HS-5 (cell line): Measurements from ENCODE around the gene COL5A1.
A peak's percentile ranks its signal among the peaks of the same experiment; 100 is the strongest.
"Not testable (repeated sequence)": the region's sequence is repeated elsewhere in the genome, so short reads cannot be mapped to it uniquely, and the experiment has no call there.

Source experiments
- DNase-seq: peaks from one replicate; pipeline ENCODE4 v3.0.0-alpha.2; 2012; ENCODE audit warnings: low read depth

COL5A1 gene

DNA sequence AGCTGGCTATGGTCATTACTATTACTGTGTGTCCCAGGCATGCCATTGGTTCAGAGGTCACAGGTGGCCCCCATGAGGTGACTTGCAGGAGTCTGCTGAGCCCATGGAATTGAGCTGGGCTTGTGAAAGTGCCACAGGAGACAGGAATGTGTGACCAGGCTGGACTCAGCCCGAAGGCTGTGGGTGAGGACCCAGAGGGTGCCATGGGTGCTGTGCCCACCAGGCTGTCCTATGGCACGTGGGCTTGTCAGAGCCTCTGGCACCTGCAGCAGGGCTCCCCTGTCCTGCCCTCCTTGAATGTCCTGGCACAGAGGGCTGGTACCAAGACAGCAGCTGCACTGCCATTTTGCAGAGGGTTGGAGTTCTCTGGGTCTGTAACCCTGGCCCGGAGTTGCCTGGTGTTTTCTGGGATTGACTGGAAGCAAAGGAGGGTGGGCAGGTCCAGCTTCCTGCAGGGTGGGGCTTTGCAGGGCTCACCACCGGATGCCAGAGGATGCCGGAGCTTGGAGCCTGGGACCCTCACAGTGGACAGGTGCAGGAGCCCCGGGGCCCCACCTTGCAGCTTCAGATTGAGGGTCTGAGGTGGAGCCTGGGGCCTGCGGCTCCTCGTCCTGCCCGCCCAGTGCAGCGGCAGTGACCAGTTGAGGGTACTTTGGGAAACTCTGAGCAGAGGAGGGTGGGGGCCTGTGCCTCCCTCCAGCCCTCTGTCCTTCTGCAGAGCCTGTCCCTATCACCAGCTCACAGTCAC lies 14.2 kb downstream of the COL5A1 start:
- DNase-seq = no peak

DNA sequence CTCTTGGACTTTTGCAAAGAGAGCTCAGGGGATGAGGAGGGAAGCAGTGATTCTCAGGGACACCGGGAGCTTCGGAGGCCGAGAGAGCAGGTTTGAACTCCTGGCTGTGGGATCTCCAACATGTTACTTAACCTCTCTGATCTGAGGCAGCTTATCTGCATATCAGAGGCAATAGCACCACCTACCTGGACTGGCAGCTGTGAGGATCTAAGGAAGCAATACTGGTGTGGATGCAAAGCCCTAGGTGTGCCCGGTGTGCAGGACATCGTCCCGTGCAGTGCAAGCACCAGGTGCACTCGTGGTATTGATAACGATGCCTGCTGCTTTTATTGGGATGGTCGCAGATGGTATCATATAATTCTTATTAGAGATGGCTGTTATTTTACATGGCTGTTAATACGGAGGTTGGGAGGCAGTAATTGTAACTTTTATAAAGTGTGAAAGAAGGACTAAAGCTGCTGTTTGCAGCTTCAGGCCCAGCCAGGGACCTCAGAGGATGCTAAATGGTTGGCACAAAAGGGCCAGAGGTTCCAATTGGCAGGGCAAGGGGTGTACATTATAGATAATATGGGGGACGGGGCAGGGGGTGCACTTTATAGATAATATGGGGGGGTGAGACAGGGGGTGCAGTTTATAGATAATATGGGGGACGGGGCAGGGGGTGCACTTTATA lies 14.9 kb downstream of the COL5A1 start:
- DNase-seq = no peak

DNA sequence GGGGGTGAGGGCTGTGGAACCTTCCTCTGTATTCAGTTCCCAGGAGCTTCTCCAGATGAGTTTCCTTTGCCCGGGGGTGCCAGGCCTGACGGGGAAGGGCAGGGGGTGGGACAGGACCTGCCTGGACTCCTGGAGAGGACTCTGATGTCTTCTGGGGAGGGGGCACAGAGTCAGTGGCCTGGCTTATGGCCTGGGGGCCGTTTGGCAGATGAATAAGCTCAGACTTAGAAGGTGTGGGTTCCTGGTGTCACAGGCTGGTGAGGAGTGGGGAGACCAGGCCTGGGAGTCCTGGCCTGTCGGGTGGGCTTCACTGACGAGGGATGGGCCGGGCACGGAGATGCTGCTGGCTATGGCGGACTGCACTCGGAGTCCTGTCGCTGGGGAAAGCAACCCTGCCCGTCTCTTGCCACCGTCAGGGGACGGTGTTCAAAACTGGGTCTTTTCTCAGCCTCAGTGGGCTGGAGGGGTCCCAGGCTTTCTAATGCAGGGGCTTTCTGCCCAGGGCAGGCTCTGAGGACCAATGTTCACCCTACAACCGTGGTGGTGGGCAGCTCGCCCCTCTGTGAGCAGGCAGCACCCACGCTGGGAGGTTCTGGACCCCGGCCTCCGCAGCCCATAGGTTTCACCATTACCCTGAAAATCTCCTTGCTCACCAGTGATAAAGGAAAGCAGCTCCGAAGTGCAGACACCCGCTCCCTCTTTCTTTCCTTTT lies 16.2 kb downstream of the COL5A1 start:
- no peak for DNase-seq

- no peak for DNase-seq
Observed at GRCh38 chr9:134658378-134658955, 16.9 kb downstream of the COL5A1 start.

GRCh38 chr9:134659688-134660131 lies 18.1 kb downstream of the COL5A1 start:
- DNase-seq = no peak

DNA sequence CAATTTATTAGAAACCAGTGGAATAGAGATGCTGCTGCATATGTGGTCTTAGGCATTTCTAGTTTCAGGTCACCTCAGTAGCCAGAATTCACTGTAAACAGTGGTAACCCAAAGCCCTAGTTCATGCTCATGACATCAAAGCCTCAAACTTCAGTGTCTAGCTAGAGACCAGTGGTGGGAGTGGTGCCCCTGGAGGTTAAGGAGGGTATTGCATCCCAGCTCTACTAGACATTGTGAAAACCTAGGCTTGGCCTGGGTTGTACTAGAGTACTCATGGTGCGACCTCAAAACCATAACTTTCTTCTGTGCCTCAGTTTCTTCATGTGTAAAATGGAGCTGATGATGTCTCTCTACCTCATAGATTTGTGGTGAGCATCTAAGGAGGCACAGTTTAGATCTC lies 18.8 kb downstream of the COL5A1 start:
- no peak for DNase-seq

DNA sequence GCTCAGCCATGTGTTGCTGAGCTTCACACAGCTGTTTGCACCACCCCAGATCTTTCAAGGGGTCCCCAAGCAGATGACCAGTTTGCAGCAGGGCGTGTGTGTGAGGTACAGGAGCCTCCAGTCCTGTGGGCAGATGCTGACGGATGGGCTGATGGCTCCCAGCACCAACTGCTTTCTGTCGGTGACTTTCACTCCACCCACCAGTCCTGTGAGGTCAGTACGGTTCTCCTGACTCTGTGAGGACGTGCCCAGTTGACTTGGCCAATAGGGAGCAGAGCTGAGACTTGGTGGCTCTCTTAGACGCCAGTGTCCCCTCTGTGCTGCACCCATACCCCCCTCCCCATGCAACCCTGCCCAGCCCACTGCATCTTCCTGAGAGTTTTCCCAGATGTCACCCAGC lies 19.7 kb downstream of the COL5A1 start:
- no peak for DNase-seq

DNA sequence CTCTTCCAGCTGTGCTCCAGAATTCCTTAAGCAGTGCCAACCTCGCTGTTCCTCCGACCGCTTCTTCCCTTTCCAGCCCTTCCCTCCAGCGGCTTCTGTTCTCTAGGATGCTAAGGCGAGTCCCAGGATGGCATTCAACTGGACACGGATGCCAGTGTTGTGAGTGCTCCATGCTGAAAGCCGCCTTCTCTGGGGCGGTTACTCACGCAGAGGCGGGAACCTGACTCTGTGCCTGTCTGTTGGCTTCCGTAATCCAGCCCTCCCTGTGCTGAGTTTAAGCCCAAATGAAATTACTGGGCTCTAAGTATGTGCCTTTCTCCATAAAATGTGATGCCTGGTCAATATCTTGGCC lies 20.2 kb downstream of the COL5A1 start:
- no peak for DNase-seq

DNA sequence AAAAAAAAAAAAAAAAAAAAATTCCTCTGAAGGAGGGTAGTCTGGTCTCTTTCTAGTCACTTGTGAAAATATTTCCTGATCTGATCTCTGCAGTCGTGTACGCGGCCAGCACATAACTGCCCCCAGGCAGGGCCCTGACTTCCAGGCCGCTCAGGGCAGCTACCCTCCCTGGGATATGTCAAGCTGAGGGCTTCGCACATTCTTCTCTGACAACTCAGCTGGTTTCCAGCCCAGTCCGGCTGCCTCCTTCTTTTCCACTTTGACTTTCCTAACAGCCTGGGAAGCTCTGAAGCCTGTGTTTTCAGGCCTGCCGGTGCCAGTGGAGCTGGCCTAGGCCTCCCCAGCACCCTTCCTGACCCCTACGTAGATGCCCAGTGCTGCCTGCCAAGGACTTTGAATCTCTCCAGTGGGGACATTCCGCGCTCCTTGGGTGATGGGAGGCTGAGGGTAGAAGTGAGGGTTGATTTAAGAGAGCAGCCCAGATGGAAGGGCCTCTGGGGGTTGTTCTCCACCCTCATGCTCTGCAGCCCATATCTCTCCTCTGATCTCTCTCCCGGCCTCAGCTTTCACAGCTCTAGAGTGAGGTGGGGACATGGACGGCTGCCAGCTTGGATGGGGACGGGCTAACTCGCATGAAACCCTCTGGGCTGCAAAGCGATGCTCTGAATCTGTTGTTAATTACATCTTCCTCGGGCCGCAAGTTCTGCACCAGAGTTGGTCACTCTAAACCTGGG lies 20.7 kb downstream of the COL5A1 start:
- peak; percentile 65 for DNase-seq

DNA sequence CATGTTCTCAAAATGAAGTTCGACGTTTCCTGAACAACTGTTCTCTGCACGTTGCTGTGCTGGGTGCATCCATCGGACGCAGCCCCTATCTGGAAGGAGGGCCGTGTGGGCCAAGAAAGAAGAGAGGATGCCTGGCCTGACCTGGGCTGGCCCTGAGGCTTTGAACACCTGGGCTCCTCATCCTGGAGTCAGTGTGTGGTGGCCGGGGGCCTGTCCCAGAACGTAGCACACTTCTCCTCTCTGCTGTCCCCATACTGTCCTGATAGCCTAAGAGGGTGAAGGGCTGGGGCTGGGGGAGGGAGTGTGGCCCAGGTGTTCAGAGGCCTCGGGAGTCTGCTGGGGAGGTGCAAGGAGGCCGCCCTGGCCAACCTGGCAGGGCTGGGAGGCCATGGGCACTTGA lies 21.5 kb downstream of the COL5A1 start:
- DNase-seq = no peak

DNA sequence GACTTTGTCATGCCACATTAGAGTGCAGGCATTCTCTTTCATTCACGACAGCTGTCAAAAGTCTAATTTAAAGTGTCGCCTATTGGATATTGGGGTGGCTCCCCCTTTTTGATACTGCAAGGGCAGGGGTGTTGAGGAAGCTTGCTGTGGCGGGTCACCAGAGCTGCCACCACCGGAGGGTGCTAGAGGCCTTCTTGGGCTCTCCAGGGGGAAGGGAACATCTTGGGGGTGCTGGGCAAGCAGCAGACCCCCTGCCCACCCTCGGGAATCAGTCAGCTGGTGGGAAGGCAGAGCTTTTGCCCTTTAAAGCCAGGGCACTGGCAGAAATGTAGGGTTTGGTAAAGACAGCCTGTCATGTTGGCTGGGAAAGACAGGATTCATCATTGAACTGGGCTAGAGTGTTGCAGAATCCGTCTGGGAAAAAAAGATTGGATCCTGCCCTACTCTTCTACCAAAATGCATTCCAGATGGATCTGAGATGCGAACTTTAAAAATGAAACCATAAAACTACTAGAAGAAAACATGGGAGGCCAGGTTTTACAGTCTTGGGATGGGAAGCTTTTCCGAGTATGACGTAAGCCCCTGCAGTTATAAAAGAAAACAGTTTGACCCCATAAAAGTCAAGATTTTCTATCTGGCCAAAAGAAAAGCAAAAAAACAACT lies 22.3 kb downstream of the COL5A1 start:
- DNase-seq = no peak

DNA sequence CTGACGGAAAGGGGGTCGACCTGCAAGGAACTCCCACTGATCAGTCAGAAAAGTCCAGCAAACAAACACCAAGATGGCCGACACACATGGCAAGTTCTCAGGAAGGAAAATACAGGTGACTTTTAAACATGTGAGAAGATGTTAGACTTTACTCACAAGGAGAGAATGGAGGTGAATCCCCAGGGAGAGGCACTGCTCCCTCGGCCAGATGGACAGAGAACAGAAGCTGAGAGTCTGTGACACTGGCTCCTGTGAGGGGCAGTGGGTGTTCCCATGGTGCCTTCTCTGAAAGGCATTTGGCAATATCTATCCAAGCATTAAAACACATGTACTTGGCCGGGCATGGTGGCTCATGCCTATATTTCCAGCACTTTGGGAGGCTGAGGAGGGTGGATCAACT lies 22.8 kb downstream of the COL5A1 start:
- DNase-seq = no peak

GRCh38 chr9:134666208-134666607 lies 24.6 kb downstream of the COL5A1 start:
- no peak for DNase-seq

GRCh38 chr9:134666831-134667230 lies 25.2 kb downstream of the COL5A1 start:
- DNase-seq = peak; percentile 76

DNA sequence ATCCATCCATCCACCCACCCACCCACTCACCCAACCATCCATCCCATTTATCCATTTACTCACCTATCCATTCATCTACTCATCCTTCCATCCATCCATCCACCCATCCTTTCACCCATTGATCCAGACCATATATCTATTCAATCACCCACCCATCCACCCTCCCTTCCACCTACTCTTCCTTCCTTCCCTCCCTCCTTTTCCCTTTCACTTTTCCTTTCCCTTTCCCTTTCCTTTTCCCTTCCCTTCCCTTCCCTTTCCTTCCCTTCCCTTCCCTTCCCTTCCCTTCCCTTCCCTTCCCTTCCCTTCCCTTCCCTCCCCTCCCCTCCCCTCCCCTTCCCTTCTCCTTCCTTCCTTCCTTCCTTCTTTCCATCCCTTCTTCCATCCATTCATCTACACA lies 27.4 kb downstream of the COL5A1 start:
- DNase-seq = not testable (repeated sequence)

- no peak for DNase-seq
Observed at GRCh38 chr9:134669399-134669955, 27.9 kb downstream of the COL5A1 start.

DNA sequence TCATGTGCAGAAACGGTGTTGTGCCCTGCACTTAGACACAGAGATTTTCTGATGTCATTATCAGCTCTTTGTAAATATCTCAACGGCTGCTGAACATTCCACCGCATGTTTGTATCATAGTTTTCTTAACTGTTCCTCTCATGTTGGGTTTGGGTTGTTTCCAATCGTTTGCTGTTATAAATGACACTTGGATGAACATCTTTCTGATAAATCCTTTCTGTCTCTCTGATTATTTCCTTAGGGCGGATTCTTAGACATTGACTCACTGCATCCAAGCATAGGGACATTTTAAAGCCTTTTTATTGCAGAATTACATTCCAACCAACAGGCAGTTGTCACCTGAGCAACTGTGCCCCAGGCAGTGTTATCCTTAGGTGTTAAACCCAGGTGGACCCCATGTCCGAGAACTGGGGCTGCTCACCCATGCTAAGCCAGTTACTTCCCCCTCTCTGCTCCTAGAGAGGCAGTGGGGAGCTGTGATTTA lies 28.5 kb downstream of the COL5A1 start:
- peak; percentile 78 for DNase-seq

DNA sequence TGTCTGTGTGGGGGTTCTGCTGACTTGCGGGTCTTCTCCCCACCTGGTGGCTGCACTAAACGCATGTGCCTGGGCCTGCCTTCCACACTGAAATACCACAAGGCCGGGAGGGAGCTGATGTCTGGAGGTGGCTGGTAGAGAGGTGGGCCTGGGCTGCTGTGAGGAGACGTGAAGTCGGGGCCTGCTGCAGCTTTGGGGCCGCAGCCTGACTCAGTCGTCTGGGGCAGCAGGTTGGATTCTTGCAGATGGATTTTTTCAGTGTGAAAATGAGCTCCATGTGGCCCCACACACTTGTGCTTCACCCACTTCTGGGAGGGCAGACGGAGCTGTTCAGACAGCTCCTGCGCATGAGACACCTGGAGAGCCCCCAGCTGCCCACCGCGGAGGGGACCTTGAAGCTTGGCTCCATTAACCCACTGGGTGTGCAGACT lies 29.3 kb downstream of the COL5A1 start:
- DNase-seq = no peak

GRCh38 chr9:134671341-134672113 lies 29.9 kb downstream of the COL5A1 start:
- no peak for DNase-seq

- no peak for DNase-seq
Observed at GRCh38 chr9:134676361-134676760, 34.8 kb downstream of the COL5A1 start.
